ENCODE data around the gene GLIS1.

The GLIS1 gene

DNA sequence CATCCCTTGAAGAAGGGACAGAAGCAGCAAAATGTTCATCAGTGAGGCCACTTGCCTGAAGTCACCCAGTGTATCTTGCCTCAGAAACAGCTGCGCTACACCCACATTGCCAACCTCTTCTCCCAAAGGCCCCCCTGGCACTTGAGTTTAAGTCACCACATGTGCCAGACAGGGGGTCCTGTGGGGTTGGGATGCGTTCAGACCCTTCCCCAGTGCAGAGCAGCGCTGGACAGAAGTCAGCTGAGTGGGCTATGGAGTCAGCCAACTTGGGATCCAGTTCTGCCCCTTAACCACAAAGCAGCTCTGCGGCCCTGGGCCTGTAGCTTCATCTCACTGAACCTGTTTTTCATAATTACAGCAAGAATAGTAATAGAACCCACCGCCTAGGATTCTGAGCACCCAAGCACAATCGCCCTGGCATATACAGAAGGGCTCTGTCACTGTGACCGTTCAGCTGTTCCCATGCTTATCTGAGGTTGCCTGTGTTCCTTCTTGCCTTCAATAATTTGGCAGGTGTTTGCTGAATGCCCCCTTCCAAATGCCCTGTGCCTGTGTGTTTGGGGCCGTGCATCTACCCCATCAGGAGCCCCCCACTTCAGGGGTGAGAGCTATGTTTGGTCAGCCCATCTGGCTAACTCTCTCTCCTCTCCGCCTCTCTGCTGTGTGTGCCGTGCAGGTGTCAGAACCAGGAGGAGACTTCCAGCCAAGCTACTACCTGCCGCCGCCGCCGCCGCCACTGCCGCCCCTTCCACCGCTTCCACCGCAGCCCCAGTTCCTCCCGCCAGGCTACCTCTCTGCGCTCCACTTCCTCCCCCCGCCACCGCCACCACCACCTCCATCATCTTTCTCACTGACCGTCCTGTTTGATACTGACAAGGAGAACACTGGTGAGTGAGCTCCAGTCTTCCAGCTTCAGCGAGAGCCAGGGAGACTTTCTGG lies 274.7 kb downstream of the GLIS1 start:
- DNase-seq (ENCODE audit: low spot score): no peak

DNA sequence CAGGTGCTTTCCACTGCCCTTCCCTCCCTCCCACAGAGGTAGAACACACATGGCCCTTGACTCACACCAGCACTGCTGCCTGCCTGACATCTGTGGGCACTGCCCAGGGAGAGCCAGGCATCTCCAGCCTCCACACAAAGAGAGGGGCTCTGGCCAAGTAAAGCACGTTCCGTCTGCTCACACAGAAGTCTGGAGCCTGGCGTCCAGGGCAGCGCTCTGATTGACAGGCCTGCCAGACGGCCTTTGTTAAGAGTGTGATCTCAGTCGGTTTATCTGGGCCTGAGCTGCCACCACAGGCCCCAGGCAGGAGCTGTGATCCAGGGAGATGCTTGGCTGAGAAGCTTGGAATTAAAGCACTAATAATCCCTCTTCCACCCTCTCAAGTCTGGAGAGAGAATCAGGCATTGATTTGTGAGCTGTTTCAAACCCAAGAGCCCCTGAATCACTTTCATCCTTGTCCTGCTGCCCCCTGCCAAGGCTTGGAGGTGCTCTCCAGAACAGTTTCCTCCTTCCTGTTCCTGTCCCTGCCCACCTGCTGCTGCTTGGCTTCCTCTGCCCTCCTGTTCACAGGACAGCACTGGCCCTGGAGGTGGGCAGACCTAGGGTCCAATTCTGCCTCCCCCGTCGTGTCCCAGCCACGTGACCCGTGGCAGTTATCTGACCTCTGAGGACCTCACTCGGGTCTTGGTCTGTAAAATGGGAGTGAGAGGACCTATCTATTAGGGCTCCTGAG lies 276.0 kb downstream of the GLIS1 start:
- DNase-seq (ENCODE audit: low spot score): no peak

GRCh38 chr1:53462193-53462592 lies 276.8 kb downstream of the GLIS1 start:
- no peak for DNase-seq (ENCODE audit: low spot score)

GRCh38 chr1:53461323-53462044 lies 277.5 kb downstream of the GLIS1 start:
- DNase-seq (ENCODE audit: low spot score): no peak

GRCh38 chr1:53460666-53461322 lies 278.2 kb downstream of the GLIS1 start:
- DNase-seq (ENCODE audit: low spot score): no peak

DNA sequence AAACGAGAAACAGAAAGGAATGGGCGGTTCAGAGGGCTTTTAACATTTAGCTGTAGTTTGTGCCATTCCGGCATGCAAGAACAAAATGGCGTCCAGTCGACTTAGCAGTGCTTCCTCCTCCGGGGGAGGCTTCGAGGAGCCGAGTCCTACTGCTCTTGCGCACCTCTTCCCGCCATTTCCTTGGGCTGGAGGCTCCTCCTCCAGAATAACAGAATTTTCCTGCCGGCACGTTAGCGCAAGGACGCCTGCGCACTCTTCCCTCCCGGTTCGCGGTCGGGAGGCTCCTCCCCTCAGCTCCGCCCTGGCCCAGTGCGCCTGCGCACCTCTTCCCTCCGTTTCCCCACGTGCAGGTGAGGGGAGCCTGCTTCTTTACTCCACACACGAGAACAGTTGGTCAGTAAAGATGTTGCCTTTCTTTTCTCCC lies 278.7 kb downstream of the GLIS1 start:
- DNase-seq (ENCODE audit: low spot score): no peak

DNA sequence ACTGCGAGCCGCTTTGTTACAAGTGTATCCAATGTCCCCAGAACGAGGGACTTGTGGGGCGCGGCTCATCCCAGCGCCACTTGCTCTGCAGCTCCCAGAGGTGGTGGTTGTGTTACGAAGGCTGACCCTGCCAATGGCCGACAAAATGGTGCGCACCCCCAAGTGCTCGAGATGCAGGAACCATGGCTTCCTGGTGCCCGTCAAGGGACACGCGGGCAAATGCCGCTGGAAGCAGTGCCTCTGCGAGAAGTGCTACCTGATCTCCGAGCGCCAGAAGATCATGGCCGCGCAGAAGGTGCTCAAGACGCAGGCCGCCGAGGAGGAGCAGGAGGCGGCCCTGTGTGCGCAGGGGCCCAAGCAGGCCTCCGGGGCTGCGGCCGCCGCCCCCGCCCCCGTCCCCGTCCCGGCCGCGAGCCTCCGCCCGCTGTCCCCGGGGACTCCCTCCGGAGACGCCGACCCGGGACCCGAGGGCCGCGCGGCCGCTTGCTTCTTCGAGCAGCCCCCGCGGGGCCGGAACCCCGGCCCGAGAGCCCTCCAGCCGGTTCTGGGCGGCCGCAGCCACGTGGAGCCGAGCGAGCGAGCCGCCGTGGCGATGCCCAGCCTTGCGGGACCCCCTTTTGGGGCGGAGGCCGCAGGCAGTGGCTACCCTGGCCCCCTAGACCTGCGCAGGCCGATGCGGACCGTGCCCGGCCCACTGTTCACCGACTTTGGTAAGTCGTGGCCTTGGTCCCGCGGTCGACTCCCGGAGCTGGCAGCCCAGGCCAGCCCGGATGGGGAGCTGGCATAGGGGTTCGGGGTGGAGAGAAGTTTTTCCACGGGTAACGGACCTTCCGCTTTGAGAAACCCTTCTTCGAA lies 279.4 kb downstream of the GLIS1 start, which contains the start of gene DMRTB1:
Gene DMRTB1, plus strand, starts transcription at position 79 of the 855 bp plus-strand sequence. Its CDS starts 55 bp downstream, at position 134.
- DNase-seq (ENCODE audit: low spot score): no peak

DNA sequence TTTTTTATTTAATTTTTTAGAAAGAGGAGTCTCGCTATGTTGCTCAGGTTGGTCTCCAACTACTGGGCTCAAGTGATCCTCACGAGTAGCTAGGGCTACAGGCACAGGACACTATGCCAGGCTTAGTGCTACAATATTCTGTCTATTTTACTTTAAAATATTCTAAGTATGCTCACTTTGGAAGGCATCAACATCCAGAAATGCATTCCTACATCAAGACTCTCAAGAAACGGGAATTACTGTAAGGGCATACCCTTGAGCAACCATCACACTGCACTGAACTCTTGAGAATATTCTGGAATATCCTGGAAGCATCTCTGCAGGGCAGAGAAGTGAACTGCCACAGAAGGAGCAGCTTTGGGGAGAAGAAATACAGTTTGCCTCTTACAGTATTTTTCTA lies 280.3 kb downstream of the GLIS1 start:
- no peak for DNase-seq (ENCODE audit: low spot score)
